ENCODE data around the gene AEBP2.
"Not testable (repeated sequence)": the region's sequence is repeated elsewhere in the genome, so short reads cannot be mapped to it uniquely, and the experiment has no call there.

DNA sequence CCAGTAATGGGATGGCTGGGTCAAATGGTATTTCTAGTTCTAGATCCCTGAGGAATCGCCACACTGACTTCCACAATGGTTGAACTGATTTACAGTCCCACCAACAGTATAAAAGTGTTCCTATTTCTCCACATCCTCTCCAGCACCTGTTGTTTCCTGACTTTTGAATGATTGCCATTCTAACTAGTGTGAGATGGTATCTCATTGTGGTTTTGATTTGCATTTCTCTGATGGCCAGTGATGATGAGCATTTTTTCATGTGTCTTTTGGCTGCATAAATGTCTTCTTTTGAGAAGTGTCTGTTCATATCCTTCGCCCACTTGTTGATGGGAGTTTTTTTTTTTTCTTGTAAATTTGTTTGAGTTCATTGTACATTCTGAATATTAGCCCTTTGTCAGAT, 9.8 kb upstream of the AEBP2 start:
- TF ChIP-seq, protein P1, sequence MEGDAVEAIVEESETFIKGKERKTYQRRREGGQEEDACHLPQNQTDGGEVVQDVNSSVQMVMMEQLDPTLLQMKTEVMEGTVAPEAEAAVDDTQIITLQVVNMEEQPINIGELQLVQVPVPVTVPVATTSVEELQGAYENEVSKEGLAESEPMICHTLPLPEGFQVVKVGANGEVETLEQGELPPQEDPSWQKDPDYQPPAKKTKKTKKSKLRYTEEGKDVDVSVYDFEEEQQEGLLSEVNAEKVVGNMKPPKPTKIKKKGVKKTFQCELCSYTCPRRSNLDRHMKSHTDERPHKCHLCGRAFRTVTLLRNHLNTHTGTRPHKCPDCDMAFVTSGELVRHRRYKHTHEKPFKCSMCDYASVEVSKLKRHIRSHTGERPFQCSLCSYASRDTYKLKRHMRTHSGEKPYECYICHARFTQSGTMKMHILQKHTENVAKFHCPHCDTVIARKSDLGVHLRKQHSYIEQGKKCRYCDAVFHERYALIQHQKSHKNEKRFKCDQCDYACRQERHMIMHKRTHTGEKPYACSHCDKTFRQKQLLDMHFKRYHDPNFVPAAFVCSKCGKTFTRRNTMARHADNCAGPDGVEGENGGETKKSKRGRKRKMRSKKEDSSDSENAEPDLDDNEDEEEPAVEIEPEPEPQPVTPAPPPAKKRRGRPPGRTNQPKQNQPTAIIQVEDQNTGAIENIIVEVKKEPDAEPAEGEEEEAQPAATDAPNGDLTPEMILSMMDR (IDR thresholded peaks at IDR 0.05; ENCODE audit: low read length) = not testable (repeated sequence)
- not testable (repeated sequence) for TF ChIP-seq EZH2 (optimal IDR thresholded peaks at IDR 0.05; ENCODE audit: low read depth, low read length); EZH2phosphoT487 (IDR thresholded peaks at IDR 0.05; ENCODE audit: low read length)
